HG03378 (cell line): ENCODE data around the gene CAST.
"Not testable (repeated sequence)": the region's sequence is repeated elsewhere in the genome, so short reads cannot be mapped to it uniquely, and the experiment has no call there.

Experiments used
- ATAC-seq: cut with Tn5 transposase; IDR thresholded peaks from one replicate; pipeline ENCODE4 v1.9.1; 2021; ENCODE audit warnings: mild to moderate bottlenecking, moderate library complexity; ENCODE audit not compliant: unreplicated experiment

The CAST gene

GRCh38 chr5:96742538-96742937, 80.4 kb downstream of the CAST start:
- no peak for ATAC-seq

DNA sequence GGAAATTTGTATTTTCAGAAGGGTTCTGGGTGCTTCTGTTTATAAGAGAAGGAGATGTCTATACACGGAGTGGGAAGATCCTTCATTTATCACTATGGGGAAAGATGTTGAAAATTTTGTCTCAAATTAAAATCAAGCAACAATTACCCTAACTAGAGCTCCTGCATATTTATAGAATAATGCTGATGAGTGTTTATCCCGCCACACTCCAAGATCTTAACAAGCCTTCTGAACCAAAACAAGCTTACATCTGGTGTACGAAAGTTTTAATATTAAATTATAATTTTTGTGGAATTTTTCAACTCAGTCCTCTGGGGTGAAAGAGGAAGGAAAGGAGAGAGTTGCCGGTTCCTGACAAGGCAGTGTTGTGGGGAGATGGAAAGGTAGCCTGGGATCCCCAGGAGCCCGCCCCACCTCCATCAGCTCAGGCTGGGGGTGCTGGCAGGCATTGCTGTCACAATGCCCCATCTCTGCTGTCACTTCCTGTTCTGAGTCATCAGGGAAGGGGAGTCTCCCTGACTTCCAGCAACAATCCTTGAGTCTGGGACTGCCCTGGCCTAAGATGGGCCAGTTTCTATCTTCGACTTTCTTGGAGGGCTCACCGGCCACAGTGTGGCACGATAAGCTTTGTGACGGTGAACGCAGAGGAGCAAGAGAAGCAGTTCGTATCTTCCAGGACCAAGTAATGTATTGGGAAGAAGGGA, 81.0 kb downstream of the CAST start:
- no peak for ATAC-seq

GRCh38 chr5:96743805-96744204, 81.6 kb downstream of the CAST start:
- no peak for ATAC-seq

- ATAC-seq, result not testable (repeated sequence)
These were observed 82.0 kb downstream of the CAST start for GRCh38 chr5:96744218-96744617.

DNA sequence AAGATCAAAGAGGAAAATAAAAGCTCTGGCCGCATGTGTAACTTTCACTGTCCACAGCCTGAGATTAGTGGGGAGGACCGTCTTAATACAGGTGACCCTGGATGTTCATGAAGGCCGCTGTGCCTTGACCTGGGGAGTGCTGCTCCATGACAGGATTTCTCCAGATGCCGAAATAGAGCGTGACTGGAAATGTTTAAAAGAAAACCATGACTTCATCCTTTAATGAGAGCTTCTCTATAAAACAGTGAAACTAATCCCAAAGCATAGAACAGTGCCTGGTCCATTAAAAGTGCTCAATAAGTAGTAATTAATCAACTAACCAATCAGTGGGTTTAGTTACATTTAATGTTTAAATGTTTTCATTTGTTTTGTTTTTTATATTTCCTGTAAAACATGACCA, 82.8 kb downstream of the CAST start:
- no peak for ATAC-seq

DNA sequence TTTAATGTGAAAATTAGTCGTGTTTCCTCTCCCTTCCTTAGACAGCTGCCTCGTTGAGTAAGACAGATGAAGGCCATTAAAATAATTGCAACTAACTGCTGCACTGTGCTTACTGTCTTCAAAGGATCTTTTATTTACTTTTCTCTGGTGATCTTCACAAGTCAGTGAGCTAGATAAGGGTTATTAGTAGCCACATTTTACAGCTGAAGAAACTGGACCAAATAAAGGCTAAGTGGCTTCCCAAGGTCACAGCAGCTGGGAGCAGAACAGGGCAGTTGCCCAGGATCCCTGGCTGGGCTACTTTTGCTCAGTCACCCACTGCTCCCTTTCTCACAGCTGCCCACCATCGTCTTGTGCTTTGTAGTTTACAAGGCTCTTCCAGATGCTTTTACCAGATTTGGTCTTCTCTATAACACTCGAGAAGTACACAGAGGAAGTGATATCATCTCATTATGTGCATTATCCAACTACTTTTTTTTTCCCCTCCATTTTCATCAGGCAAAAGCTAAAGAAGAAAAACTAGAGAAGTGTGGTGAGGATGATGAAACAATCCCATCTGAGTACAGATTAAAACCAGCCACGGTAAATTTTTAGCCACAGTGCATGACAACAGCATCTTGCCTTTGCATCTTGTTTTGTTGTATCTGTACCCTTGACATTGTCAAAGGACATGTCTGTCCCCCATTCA, 83.8 kb downstream of the CAST start:
- ATAC-seq, result no peak

- ATAC-seq, result no peak
These were observed 85.5 kb downstream of the CAST start for GRCh38 chr5:96747720-96748119.

DNA sequence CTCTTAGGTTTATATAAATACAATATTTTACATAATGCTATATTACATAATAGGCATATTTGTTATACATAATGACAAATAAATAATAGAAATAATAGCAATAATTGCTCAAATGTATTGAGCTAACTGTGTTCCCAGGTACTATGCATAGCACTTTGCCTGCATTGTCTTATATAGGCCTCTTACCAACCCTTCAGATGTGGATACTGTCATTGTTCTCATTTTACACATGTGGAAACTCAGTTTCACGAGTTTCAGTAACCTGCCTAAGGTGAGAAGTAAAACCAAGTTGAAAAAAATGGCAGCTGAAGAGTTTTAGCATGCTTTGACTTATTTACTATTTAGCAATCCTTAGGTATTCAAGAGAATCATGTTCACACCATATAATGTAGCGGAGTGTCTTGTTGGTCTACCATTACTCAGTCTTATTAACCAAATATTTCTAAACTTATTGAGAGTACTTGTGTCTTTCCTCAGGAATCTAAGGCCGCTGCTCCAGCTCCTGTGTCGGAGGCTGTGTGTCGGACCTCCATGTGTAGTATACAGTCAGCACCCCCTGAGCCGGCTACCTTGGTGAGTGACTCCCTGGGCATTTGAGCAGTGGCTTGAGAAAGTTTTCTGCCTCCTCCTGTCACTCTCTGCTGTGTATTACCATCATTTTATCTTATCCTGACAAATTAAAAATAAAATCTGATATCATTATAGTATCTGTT, 88.1 kb downstream of the CAST start:
- ATAC-seq, result no peak

GRCh38 chr5:96751203-96752169, 89.3 kb downstream of the CAST start:
- ATAC-seq, result no peak

GRCh38 chr5:96752341-96753016, 90.3 kb downstream of the CAST start:
- no peak for ATAC-seq

DNA sequence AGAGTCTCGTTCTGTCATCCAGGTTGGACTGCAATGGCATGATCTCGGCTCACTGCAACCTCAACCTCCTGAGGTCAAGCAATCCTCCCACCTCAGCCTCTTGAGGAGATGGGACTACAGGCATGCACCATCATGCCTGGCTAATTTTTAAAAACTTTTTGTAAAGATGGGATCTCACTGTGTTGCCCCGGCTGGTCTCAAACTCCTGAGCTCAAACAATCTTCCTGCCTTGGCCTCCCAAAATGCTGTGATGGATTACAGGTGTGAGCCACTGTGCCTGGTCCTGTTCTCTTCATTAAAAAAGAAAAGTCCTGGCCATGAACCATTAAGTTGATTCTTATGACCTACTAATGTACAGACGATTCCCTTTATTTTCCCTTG, 90.8 kb downstream of the CAST start:
- no peak for ATAC-seq

- ATAC-seq, result no peak
These were observed 91.7 kb downstream of the CAST start for GRCh38 chr5:96753848-96754247.

GRCh38 chr5:96755851-96756250, 93.7 kb downstream of the CAST start:
- ATAC-seq, result no peak

DNA sequence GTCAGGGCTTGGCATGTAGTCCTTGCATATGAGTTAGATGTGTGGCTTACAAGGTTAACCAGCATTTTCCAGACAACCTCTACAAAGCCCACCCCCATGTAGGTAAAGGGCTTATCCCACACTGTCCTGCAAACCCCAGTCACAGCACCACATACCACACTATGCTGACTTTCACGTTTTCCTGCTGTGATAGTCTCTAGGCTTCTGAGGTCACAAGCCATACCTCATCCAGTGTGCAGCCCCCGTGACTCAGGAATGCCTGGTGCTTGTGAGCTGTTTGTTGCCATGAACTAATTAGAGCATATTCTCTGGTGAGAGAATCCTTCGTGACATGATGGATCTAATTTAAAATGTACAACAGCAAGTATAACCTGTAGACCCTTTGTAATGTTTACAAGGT, 94.8 kb downstream of the CAST start:
- no peak for ATAC-seq

- no peak for ATAC-seq
These were observed 96.4 kb downstream of the CAST start for GRCh38 chr5:96758621-96759020.

DNA sequence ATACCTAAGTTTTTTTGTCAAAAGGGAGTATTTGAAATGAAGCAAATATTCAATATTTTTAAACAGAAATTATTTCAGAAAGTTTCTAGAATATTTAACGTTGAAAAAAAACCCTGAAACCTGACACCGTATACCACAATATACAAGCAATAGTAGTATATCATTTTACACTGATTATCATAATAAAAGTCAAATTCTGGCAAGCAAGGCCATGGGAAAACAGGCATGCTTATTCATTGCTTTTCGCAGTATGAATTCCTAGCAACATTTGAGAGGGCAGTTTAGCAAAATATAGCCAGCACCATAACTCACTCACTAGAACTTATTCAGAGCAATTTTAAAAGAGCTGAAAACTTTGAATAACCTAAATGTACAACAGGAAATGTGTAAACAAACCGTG, 99.4 kb downstream of the CAST start:
- ATAC-seq, result no peak

DNA sequence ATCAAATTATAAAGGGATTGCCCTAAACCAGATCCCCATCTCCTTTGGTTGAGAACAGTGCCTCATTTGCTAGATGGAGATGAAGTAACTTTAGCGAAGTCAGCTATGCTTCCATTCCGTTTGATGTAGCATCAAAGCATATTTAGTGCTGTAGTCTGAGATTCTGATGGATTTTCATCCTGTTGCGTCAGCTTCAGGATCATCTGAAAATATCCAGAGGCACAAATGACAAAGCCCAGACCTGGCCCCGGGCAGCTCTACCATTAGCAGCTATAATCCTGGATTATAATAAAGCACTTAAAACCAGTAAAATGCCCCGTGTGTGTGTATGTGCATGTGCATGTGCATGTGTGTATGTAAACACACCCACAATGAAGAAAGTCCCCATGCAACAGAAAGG, 100.8 kb downstream of the CAST start:
- no peak for ATAC-seq

GRCh38 chr5:96765043-96765442, 102.9 kb downstream of the CAST start:
- no peak for ATAC-seq

DNA sequence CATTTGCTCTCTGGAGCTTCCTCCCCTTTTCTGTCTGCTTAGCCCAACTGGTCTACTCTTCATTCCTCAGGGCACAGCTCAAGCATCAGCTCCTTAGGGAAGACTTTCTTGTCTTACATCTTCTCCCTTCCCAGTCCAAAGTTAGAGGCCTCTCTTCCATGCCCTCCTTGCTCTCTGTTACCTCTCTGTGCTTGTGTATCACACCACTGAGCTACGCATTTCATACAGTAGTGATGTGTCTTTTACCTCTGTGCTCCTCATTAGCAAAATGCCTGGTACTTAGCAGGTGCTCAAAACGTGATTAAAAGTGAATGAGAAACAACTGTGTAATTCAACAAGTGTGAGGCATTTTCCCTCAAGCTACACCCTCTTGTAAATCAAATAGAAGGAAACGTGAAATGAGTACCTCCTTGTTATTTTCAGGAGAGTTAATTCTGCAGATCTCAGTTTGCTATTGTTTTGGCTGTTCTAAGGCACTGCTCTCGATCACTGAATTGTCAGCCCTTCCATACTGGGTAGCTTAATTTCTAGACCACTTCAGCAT, 106.6 kb downstream of the CAST start:
- ATAC-seq, result no peak

DNA sequence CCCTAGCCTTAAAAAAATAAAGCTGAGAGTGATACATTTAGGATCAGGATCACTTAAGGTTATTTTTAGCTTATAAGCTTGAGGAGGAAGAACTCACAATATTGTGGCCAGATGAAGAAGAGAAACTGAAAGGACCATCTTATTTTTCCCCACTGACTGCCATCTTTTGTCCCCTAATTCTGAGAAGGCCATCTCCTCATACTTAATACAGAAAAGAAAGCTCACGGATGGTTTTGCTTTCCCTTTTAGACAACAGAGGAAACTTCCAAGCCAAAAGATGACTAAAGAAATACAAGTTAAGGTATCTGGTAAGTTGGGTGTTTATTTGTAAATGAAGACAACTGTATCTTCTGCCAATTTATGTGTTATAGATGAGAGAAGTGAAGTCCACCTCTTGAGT, 109.2 kb downstream of the CAST start:
- no peak for ATAC-seq
